HEK293 (cell line): ENCODE measurements around the gene GBX2.

Experiments
- CTCF ChIA-PET: fragments of 350-600 bp; formaldehyde crosslinking; extraction: SDS; loops from one replicate; lab custom pipeline; 2021; ENCODE audit warnings: antibody characterized with exemption; lab: Yijun Ruan, JAX
- POLR2A ChIA-PET: fragments of 300-600 bp; formaldehyde crosslinking; extraction: SDS; loops from one replicate; lab custom pipeline; 2020; ENCODE audit warnings: antibody characterized with exemption, inconsistent platforms; lab: Yijun Ruan, JAX
- H3K27ac ChIP-seq: fragments of 200-500 bp; sonication (Bioruptor generic); 2 replicates; pipeline ENCODE4 v1.5.1; 2014; ENCODE audit warnings: low read depth, low read length, control low read depth, inconsistent platforms; ENCODE audit errors: extremely low read depth
- H3K36me3 ChIP-seq, 2 experiments: fragments of 200-500 bp in 1 of 2; sonication (Bioruptor generic) in 1 of 2; 1 replicate in 1 of 2; 2 replicates in 1 of 2; pipeline ENCODE4 v1.5.1; 2014 to 2017; ENCODE audit warnings: inconsistent platforms in 2 of 2, low read length in 2 of 2; ENCODE audit not compliant: control insufficient read depth in 2 of 2, insufficient read depth in 1 of 2
- H3K4me1 ChIP-seq: fragments of 200-500 bp; sonication (Bioruptor generic); 2 replicates; pipeline ENCODE4 v1.5.1; 2014; ENCODE audit warnings: mild to moderate bottlenecking, low read length, inconsistent platforms; ENCODE audit not compliant: control insufficient read depth, insufficient read depth
- H3K4me3 ChIP-seq: 2 replicates; pipeline ENCODE4 v1.5.1; 2011; ENCODE audit warnings: low read depth, mild to moderate bottlenecking, control low read depth, low read length, moderate library complexity
- H3K9me3 ChIP-seq: fragments of 200-500 bp; sonication (Bioruptor generic); 2 replicates; pipeline ENCODE4 v1.5.1; 2014; ENCODE audit warnings: low read depth, low read length, inconsistent platforms; ENCODE audit not compliant: control insufficient read depth, insufficient read depth
- SP2 ChIP-seq: fragments of 450-650 bp; formaldehyde crosslinking; IDR thresholded peaks from 2 replicates; pipeline ENCODE4 v1.5.1; 2016; ENCODE audit warnings: missing biosample characterization, missing genetic modification characterization
- TRIM28 ChIP-seq: IDR thresholded peaks from 2 replicates; pipeline ENCODE4 v1.6.1; 2011; ENCODE audit warnings: low read length, control low read depth, borderline replicate concordance
- ZIC2 ChIP-seq: fragments of 450-650 bp; formaldehyde crosslinking; IDR thresholded peaks from 2 replicates; pipeline ENCODE4 v1.5.1; 2016; ENCODE audit warnings: missing biosample characterization, missing genetic modification characterization
- ZNF138 ChIP-seq: fragments of 450-650 bp; formaldehyde crosslinking; IDR thresholded peaks from 2 replicates; pipeline ENCODE4 v1.5.1; 2016; ENCODE audit warnings: missing biosample characterization, missing genetic modification characterization, borderline replicate concordance
- ZNF23 ChIP-seq: fragments of 450-650 bp; formaldehyde crosslinking; IDR thresholded peaks from 2 replicates; pipeline ENCODE4 v1.5.1; 2016; ENCODE audit warnings: missing biosample characterization, missing genetic modification characterization, borderline replicate concordance
- ZNF24 ChIP-seq: fragments of 450-650 bp; formaldehyde crosslinking; IDR thresholded peaks from 2 replicates; pipeline ENCODE4 v1.5.1; 2016; ENCODE audit warnings: missing biosample characterization, missing genetic modification characterization
- ZNF311 ChIP-seq: fragments of 450-650 bp; formaldehyde crosslinking; IDR thresholded peaks from 2 replicates; pipeline ENCODE4 v1.5.1; 2017; ENCODE audit warnings: missing biosample characterization, missing genetic modification characterization, borderline replicate concordance
- ZNF391 ChIP-seq: fragments of 450-650 bp; formaldehyde crosslinking; IDR thresholded peaks from 2 replicates; pipeline ENCODE4 v1.5.1; 2016; ENCODE audit warnings: low read depth, missing biosample characterization, missing genetic modification characterization, borderline replicate concordance
- ZNF501 ChIP-seq: fragments of 450-650 bp; formaldehyde crosslinking; IDR thresholded peaks from 2 replicates; pipeline ENCODE4 v1.5.1; 2016; ENCODE audit warnings: missing biosample characterization, missing genetic modification characterization
- ZNF510 ChIP-seq: fragments of 450-650 bp; formaldehyde crosslinking; IDR thresholded peaks from 2 replicates; pipeline ENCODE4 v1.5.1; 2018; ENCODE audit warnings: mild to moderate bottlenecking, missing genetic modification characterization, missing biosample characterization; ENCODE audit not compliant: insufficient replicate concordance
- ZNF544 ChIP-seq: fragments of 450-650 bp; formaldehyde crosslinking; IDR thresholded peaks from 2 replicates; pipeline ENCODE4 v1.5.0; 2017; ENCODE audit warnings: missing biosample characterization, missing genetic modification characterization
- ZNF548 ChIP-seq: fragments of 450-650 bp; formaldehyde crosslinking; IDR thresholded peaks from 2 replicates; pipeline ENCODE4 v1.5.1; 2016; ENCODE audit warnings: missing biosample characterization, missing genetic modification characterization
- ZNF558 ChIP-seq: fragments of 450-650 bp; formaldehyde crosslinking; IDR thresholded peaks from 2 replicates; pipeline ENCODE4 v1.5.1; 2016; ENCODE audit warnings: missing biosample characterization, missing genetic modification characterization
- ZNF621 ChIP-seq: fragments of 450-650 bp; formaldehyde crosslinking; IDR thresholded peaks from 2 replicates; pipeline ENCODE4 v1.5.1; 2017; ENCODE audit warnings: missing biosample characterization, missing genetic modification characterization
- ZNF629 ChIP-seq: fragments of 450-650 bp; formaldehyde crosslinking; IDR thresholded peaks from 2 replicates; pipeline ENCODE4 v1.5.1; 2017; ENCODE audit warnings: missing biosample characterization, missing genetic modification characterization
- ZNF785 ChIP-seq: fragments of 450-650 bp; formaldehyde crosslinking; IDR thresholded peaks from 2 replicates; pipeline ENCODE4 v1.5.1; 2016; ENCODE audit warnings: missing biosample characterization, missing genetic modification characterization
- ZNF791 ChIP-seq: fragments of 450-650 bp; formaldehyde crosslinking; IDR thresholded peaks from 2 replicates; pipeline ENCODE4 v1.5.1; 2016; ENCODE audit warnings: missing biosample characterization, missing genetic modification characterization
- ZNF830 ChIP-seq: fragments of 450-650 bp; IDR thresholded peaks from 2 replicates; pipeline ENCODE4 v1.5.0; 2018; ENCODE audit warnings: missing biosample characterization, missing genetic modification characterization, low read depth, mild to moderate bottlenecking, moderate library complexity
- ZNF843 ChIP-seq: fragments of 450-650 bp; formaldehyde crosslinking; IDR thresholded peaks from 2 replicates; pipeline ENCODE4 v1.5.1; 2016; ENCODE audit warnings: missing biosample characterization, missing genetic modification characterization
- ZSCAN18 ChIP-seq: fragments of 450-650 bp; formaldehyde crosslinking; IDR thresholded peaks from 2 replicates; pipeline ENCODE4 v1.5.1; 2016; ENCODE audit warnings: missing biosample characterization, missing genetic modification characterization
- ZSCAN30 ChIP-seq: fragments of 450-650 bp; IDR thresholded peaks from 2 replicates; pipeline ENCODE4 v1.5.1; 2018; ENCODE audit warnings: missing biosample characterization, mild to moderate bottlenecking, missing genetic modification characterization, moderate library complexity
- TF ChIP-seq, protein P1 (sequence below): fragments of 450-650 bp; formaldehyde crosslinking; IDR thresholded peaks from 2 replicates; pipeline ENCODE4 v1.5.1; 2017; ENCODE audit warnings: missing biosample characterization, missing genetic modification characterization
- TF ChIP-seq, protein P2 (sequence below): fragments of 450-650 bp; formaldehyde crosslinking; IDR thresholded peaks from 2 replicates; pipeline ENCODE4 v1.5.1; 2016; ENCODE audit warnings: missing biosample characterization, missing genetic modification characterization
- TF ChIP-seq, protein P3 (sequence below): fragments of 450-650 bp; formaldehyde crosslinking; IDR thresholded peaks from 2 replicates; pipeline ENCODE4 v1.5.1; 2017; ENCODE audit warnings: missing biosample characterization, missing genetic modification characterization

GBX2 gene

GRCh38 chr2:236121546-236121945, 46.6 kb downstream of the GBX2 start (continued):
- peak; percentile 51; the same call in 1 of the 2 replicates for TF ChIP-seq ZNF548 (tag by site-specific recombination)
- peak; percentile 38; the same call in 1 of the 2 replicates for TF ChIP-seq ZNF629 (tag by site-specific recombination)

GRCh38 chr2:236120829-236121228, 47.4 kb downstream of the GBX2 start:
- ChIA-PET CTCF (no interaction called here), POLR2A (no interaction called here)
- H3K9me3 ChIP-seq = no peaks in the 10 kb centered on the region
- peaks cover 0 to 10% of the 10 kb centered on the region in 2 experiments; a peak in 1 of 3 replicates for H3K36me3 ChIP-seq
- no peak overlapping the region for H3K4me3 ChIP-seq
- TF ChIP-seq, protein P1, sequence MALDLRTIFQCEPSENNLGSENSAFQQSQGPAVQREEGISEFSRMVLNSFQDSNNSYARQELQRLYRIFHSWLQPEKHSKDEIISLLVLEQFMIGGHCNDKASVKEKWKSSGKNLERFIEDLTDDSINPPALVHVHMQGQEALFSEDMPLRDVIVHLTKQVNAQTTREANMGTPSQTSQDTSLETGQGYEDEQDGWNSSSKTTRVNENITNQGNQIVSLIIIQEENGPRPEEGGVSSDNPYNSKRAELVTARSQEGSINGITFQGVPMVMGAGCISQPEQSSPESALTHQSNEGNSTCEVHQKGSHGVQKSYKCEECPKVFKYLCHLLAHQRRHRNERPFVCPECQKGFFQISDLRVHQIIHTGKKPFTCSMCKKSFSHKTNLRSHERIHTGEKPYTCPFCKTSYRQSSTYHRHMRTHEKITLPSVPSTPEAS (tag by site-specific recombination) = no peak
- TF ChIP-seq ZIC2 (tag by site-specific recombination) = peak; percentile 50
- no peak overlapping the region for H3K27ac ChIP-seq
- H3K4me1 ChIP-seq = peaks cover 5% of the 10 kb centered on the region

GRCh38 chr2:236120141-236120601, 48.0 kb downstream of the GBX2 start:
- peaks cover 0 to 10% of the 10 kb centered on the region in 2 experiments; a peak in 1 of 3 replicates for H3K36me3 ChIP-seq
- H3K27ac ChIP-seq = no peak overlapping the region
- H3K4me3 ChIP-seq = no peak overlapping the region
- peaks cover 5% of the 10 kb centered on the region for H3K4me1 ChIP-seq
- no peaks in the 10 kb centered on the region for H3K9me3 ChIP-seq
- POLR2A ChIA-PET = no interaction called here
- TF ChIP-seq ZNF391 (tag by site-specific recombination) (no peak), ZNF558 (tag by site-specific recombination) (no peak), ZNF621 (tag by site-specific recombination) (no peak), ZNF311 (tag by site-specific recombination) (no peak), SP2 (tag by site-specific recombination) (no peak), ZSCAN30 (tag by site-specific recombination) (no peak), ZNF830 (tag by site-specific recombination) (no peak), ZNF501 (tag by site-specific recombination) (no peak), ZNF138 (no peak)
- TF ChIP-seq, protein P2, sequence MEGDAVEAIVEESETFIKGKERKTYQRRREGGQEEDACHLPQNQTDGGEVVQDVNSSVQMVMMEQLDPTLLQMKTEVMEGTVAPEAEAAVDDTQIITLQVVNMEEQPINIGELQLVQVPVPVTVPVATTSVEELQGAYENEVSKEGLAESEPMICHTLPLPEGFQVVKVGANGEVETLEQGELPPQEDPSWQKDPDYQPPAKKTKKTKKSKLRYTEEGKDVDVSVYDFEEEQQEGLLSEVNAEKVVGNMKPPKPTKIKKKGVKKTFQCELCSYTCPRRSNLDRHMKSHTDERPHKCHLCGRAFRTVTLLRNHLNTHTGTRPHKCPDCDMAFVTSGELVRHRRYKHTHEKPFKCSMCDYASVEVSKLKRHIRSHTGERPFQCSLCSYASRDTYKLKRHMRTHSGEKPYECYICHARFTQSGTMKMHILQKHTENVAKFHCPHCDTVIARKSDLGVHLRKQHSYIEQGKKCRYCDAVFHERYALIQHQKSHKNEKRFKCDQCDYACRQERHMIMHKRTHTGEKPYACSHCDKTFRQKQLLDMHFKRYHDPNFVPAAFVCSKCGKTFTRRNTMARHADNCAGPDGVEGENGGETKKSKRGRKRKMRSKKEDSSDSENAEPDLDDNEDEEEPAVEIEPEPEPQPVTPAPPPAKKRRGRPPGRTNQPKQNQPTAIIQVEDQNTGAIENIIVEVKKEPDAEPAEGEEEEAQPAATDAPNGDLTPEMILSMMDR (tag by site-specific recombination) = no peak
- TF ChIP-seq, all 188 proteins: peak for 0
- CTCF ChIA-PET = no interaction called here

GRCh38 chr2:236119476-236119875, 48.7 kb downstream of the GBX2 start:
- no peaks in the 10 kb centered on the region for H3K9me3 ChIP-seq
- peaks cover 0 to 7% of the 10 kb centered on the region in 2 experiments; a peak in 1 of 3 replicates for H3K36me3 ChIP-seq
- ChIA-PET POLR2A (no interaction called here), CTCF (interaction anchor here (0.7 to 0.9 kb wide), 2 partner anchors 19 to 340 kb away, joined by 3 read pairs; no protein-coding TSS in a partner anchor)
- no peak overlapping the region for H3K27ac ChIP-seq
- H3K4me3 ChIP-seq = no peak overlapping the region
- H3K4me1 ChIP-seq = peaks cover 5% of the 10 kb centered on the region
- TF ChIP-seq ZNF621 (tag by site-specific recombination) = no peak
- TF ChIP-seq ZSCAN18 (tag by site-specific recombination) = no peak
- no peak for TF ChIP-seq ZNF510 (tag by site-specific recombination)
- no peak for TF ChIP-seq ZNF24 (tag by site-specific recombination)
- TF ChIP-seq ZNF843 (tag by site-specific recombination) = no peak
- no peak for TF ChIP-seq TRIM28
- no peak for TF ChIP-seq ZNF785
- no peak for TF ChIP-seq ZNF544 (tag by site-specific recombination)
- TF ChIP-seq ZNF23 (tag by site-specific recombination) = no peak
- no peak for TF ChIP-seq ZNF548 (tag by site-specific recombination)
- no peak for TF ChIP-seq ZNF791 (tag by site-specific recombination)
- TF ChIP-seq, protein P3, sequence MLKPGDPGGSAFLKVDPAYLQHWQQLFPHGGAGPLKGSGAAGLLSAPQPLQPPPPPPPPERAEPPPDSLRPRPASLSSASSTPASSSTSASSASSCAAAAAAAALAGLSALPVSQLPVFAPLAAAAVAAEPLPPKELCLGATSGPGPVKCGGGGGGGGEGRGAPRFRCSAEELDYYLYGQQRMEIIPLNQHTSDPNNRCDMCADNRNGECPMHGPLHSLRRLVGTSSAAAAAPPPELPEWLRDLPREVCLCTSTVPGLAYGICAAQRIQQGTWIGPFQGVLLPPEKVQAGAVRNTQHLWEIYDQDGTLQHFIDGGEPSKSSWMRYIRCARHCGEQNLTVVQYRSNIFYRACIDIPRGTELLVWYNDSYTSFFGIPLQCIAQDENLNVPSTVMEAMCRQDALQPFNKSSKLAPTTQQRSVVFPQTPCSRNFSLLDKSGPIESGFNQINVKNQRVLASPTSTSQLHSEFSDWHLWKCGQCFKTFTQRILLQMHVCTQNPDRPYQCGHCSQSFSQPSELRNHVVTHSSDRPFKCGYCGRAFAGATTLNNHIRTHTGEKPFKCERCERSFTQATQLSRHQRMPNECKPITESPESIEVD = no peak
